ENCODE results near the gene MRPS7. TPM values are rescaled to one million over a fixed set of nuclear protein-coding genes. Genes with fewer than 3 reads are reported as not detected.
A peak's percentile ranks its signal among the peaks of the same experiment; 100 is the strongest.

The MRPS7 gene
- total RNA-seq, 2 experiments from 2014 or later = 103 to 127 TPM

- Histone ChIP-seq H2AFZ (ENCODE audit: low read length) (peak overlapping the region; percentile 1; the same call in 1 of the 2 replicates), H3K79me2 (ENCODE audit: insufficient read depth, low read depth, low read length) (peaks cover 13% of the 10 kb centered on the region), H3K4me1 (ENCODE audit: insufficient read depth, low read length, poor library complexity, severe bottlenecking) (peaks cover 58% of the 10 kb centered on the region), H3K4me2 (ENCODE audit: low read length) (peak overlapping the region; percentile 70), H3K36me3 (ENCODE audit: insufficient read depth, low read length) (peaks cover 84% of the 10 kb centered on the region), H4K20me1 (ENCODE audit: insufficient read depth, low read length) (no peaks in the 10 kb centered on the region), H3K9me3 (ENCODE audit: low read length) (no peaks in the 10 kb centered on the region), H3K27ac (ENCODE audit: low read depth, low read length, poor library complexity, severe bottlenecking) (peak overlapping the region; percentile 75), H3K4me3 (ENCODE audit: low read depth, low read length, poor library complexity, severe bottlenecking) (peak overlapping the region; percentile 38), H3K9me2 (ENCODE audit: insufficient read depth, low read length) (no peaks in the 10 kb centered on the region)
- no peak for TF ChIP-seq CTCF (conservative IDR thresholded peaks at IDR 0.05; ENCODE audit: low read length)
- no peak for TF ChIP-seq EZH2phosphoT487 (IDR thresholded peaks at IDR 0.05; ENCODE audit: borderline replicate concordance, low read depth, low read length)
- BruUV-seq (replicated peaks) = no TSS peak
- intact Hi-C loops (cut with micrococcal nuclease; ENCODE audit: unreplicated experiment) = loop anchor here (1.0 to 5.0 kb wide), 2 partner anchors 37 to 168 kb away; partner anchors contain the start of gene NUP85
- DNase-seq (ENCODE audit: low spot score) = peak; percentile 94
- ChIA-PET CTCF (ENCODE audit: unreplicated experiment) (interaction anchor here (0.9 to 1.6 kb wide), 2 partner anchors 16 to 25 kb away, joined by 3 to 6 read pairs; no protein-coding TSS in a partner anchor), POLR2A (interaction anchor here (0.6 to 1.6 kb wide), 5 partner anchors 16 to 72 kb away, joined by 3 to 13 read pairs (median 5); partner anchors contain the start of genes MRPS7 and NUP85)
Measured at GRCh38 chr17:75244133-75244866, 17.4 kb upstream of the MRPS7 start.

- intact Hi-C loops (cut with micrococcal nuclease; ENCODE audit: unreplicated experiment) = no loop called here
- DNase-seq (ENCODE audit: low spot score) = no peak
- POLR2A ChIA-PET = interaction anchor here (1.0 to 1.6 kb wide), 4 partner anchors 15 to 39 kb away, joined by 4 to 13 read pairs (median 5); partner anchors contain the start of genes MRPS7 and NUP85
- CTCF ChIA-PET (ENCODE audit: unreplicated experiment) = interaction anchor here (0.9 to 1.6 kb wide), 2 partner anchors 15 to 25 kb away, joined by 3 to 6 read pairs; no protein-coding TSS in a partner anchor
- Histone ChIP-seq H2AFZ (ENCODE audit: low read length) (peak overlapping the region; percentile 1; the same call in 1 of the 2 replicates), H3K4me1 (ENCODE audit: insufficient read depth, low read length, poor library complexity, severe bottlenecking) (peaks cover 65% of the 10 kb centered on the region), H3K36me3 (ENCODE audit: insufficient read depth, low read length) (peaks cover 80% of the 10 kb centered on the region), H3K4me2 (ENCODE audit: low read length) (peak overlapping the region; percentile 70), H3K9me3 (ENCODE audit: low read length) (no peaks in the 10 kb centered on the region), H3K79me2 (ENCODE audit: insufficient read depth, low read depth, low read length) (peaks cover 20% of the 10 kb centered on the region), H3K27ac (ENCODE audit: low read depth, low read length, poor library complexity, severe bottlenecking) (peak overlapping the region; percentile 75), H4K20me1 (ENCODE audit: insufficient read depth, low read length) (no peaks in the 10 kb centered on the region), H3K9me2 (ENCODE audit: insufficient read depth, low read length) (no peaks in the 10 kb centered on the region), H3K4me3 (ENCODE audit: low read depth, low read length, poor library complexity, severe bottlenecking) (peak overlapping the region; percentile 38)
- TF ChIP-seq CTCF (conservative IDR thresholded peaks at IDR 0.05; ENCODE audit: low read length) (no peak), EZH2phosphoT487 (IDR thresholded peaks at IDR 0.05; ENCODE audit: borderline replicate concordance, low read depth, low read length) (no peak)
- no TSS peak for BruUV-seq (replicated peaks)
Measured at GRCh38 chr17:75245011-75245410, 16.7 kb upstream of the MRPS7 start.
